A673 (cell line): ENCODE data around the gene WFDC2. TPM values are rescaled to one million over a fixed set of nuclear protein-coding genes. Genes with fewer than 3 reads are reported as not detected.
A peak's percentile ranks its signal among the peaks of the same experiment; 100 is the strongest.

ENCODE experiments used
- BruUV-seq: library from RNA; stranded (reverse); fragments of 400-500 nt; replicated peaks from 2 replicates; lab custom pipeline; 2021; lab: Mats Ljungman, UMichigan
- CTCF ChIA-PET: fragments of 300-600 bp; sonication (Branson Sonifier 250); formaldehyde crosslinking; loops from one replicate; lab custom pipeline; 2022; ENCODE audit warnings: antibody characterized with exemption; lab: Charles Lee
- POLR2A ChIA-PET: fragments of 300-600 bp; sonication (Branson Sonifier 250); formaldehyde crosslinking; loops from one replicate; lab custom pipeline; 2022; ENCODE audit warnings: antibody characterized with exemption; ENCODE audit not compliant: low non-redundant PET; lab: Charles Lee
- DNase-seq: peaks from one replicate; pipeline ENCODE4 v3.0.0-alpha.2; 2015; ENCODE audit warnings: low spot score
- H3K27ac ChIP-seq: fragments of 200-600 bp; sonication (generic); 2 replicates; pipeline ENCODE4 v1.5.1; 2016; ENCODE audit warnings: mixed run types, low read depth, mild to moderate bottlenecking, mixed read lengths, antibody characterized with exemption, low read length; ENCODE audit not compliant: poor library complexity, severe bottlenecking
- H3K27me3 ChIP-seq: fragments of 200-600 bp; sonication (generic); replicated peaks from 2 replicates; pipeline ENCODE4 v1.6.1; 2017; ENCODE audit warnings: mixed run types, low read depth, mild to moderate bottlenecking, mixed read lengths, antibody characterized with exemption, low read length; ENCODE audit not compliant: insufficient read depth, poor library complexity
- H3K36me3 ChIP-seq: fragments of 200-600 bp; sonication (generic); 2 replicates; pipeline ENCODE4 v1.6.1; 2016; ENCODE audit warnings: mixed run types, mild to moderate bottlenecking, mixed read lengths, antibody characterized with exemption, low read length; ENCODE audit not compliant: insufficient read depth, poor library complexity, severe bottlenecking
- H3K4me1 ChIP-seq: fragments of 200-600 bp; sonication (generic); 2 replicates; pipeline ENCODE4 v1.6.1; 2017; ENCODE audit warnings: mixed run types, mild to moderate bottlenecking, mixed read lengths, antibody characterized with exemption, low read length; ENCODE audit not compliant: insufficient read depth, poor library complexity, severe bottlenecking
- H3K4me3 ChIP-seq: fragments of 200-600 bp; sonication (generic); 2 replicates; pipeline ENCODE4 v1.5.1; 2016; ENCODE audit warnings: low read depth, mixed run types, mild to moderate bottlenecking, mixed read lengths, low read length; ENCODE audit not compliant: poor library complexity, severe bottlenecking
- H3K9me3 ChIP-seq: fragments of 200-600 bp; sonication (generic); 2 replicates; pipeline ENCODE4 v1.6.1; 2016; ENCODE audit warnings: mixed run types, low read depth, mild to moderate bottlenecking, mixed read lengths, antibody characterized with exemption, low read length; ENCODE audit not compliant: poor library complexity, severe bottlenecking
- EZH2 ChIP-seq: fragments of 200-600 bp; sonication (generic); IDR thresholded peaks from 2 replicates; pipeline ENCODE4 v1.6.1; 2017; ENCODE audit warnings: borderline replicate concordance, low read depth, mild to moderate bottlenecking, mixed read lengths, antibody characterized with exemption, low read length; ENCODE audit not compliant: poor library complexity, severe bottlenecking
- intact Hi-C: fragments of 100-400 bp; cut with micrococcal nuclease; formaldehyde crosslinking; loops from one replicate; pipeline ENCODE4 v1.10.0; 2022; ENCODE audit not compliant: unreplicated experiment
- total RNA-seq: library from RNA; stranded (reverse); gene quantifications from 2 replicates; pipeline ENCODE4 v1.2.3, GENCODE V29; 2021
- TF ChIP-seq, protein P1 (sequence below): fragments of 300-800, 200-600 bp; sonication (generic); conservative IDR thresholded peaks from 2 replicates; pipeline ENCODE4 v1.5.1; 2017; ENCODE audit warnings: low read depth, mild to moderate bottlenecking, antibody characterized with exemption, low read length, moderate library complexity, mixed read lengths

Gene WFDC2
- total RNA-seq, 1 experiment from 2014 or later = not detected

GRCh38 chr20:45467172-45467571 lies 2.4 kb upstream of the WFDC2 start:
- CTCF ChIA-PET = no interaction called here
- DNase-seq = no peak
- H3K9me3 ChIP-seq = no peaks in the 10 kb centered on the region
- H3K4me1 ChIP-seq = peaks cover 4% of the 10 kb centered on the region
- intact Hi-C loops = no loop called here
- TF ChIP-seq, protein P1, sequence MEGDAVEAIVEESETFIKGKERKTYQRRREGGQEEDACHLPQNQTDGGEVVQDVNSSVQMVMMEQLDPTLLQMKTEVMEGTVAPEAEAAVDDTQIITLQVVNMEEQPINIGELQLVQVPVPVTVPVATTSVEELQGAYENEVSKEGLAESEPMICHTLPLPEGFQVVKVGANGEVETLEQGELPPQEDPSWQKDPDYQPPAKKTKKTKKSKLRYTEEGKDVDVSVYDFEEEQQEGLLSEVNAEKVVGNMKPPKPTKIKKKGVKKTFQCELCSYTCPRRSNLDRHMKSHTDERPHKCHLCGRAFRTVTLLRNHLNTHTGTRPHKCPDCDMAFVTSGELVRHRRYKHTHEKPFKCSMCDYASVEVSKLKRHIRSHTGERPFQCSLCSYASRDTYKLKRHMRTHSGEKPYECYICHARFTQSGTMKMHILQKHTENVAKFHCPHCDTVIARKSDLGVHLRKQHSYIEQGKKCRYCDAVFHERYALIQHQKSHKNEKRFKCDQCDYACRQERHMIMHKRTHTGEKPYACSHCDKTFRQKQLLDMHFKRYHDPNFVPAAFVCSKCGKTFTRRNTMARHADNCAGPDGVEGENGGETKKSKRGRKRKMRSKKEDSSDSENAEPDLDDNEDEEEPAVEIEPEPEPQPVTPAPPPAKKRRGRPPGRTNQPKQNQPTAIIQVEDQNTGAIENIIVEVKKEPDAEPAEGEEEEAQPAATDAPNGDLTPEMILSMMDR = no peak
- TF ChIP-seq EZH2 = no peak
- no peak overlapping the region for H3K4me3 ChIP-seq
- BruUV-seq = no TSS peak
- POLR2A ChIA-PET = no interaction called here
- H3K27me3 ChIP-seq = peaks cover 74% of the 10 kb centered on the region
- H3K36me3 ChIP-seq = no peaks in the 10 kb centered on the region
- H3K27ac ChIP-seq = no peak overlapping the region

DNA sequence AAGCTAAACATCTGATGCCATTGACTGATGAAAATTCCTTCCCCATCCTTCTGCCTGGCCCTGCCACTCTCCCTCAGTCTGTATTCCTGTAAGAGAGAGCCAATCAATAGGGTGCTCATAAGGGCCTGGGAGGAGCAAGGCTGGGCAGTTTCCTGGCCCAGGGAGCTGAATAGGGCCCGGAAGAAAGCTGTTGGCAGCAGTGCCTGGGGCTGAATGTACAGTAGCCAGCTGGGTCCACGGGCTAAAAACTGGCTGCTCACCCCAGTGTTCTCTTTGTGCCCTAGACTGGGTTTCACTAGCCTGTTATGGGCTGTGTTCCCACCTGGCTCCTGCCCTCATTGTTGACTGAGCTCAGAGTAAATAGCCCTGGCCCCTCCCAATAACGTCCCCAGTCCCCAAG lies 1.7 kb upstream of the WFDC2 start:
- no TSS peak for BruUV-seq
- Histone ChIP-seq H3K4me3 (no peak overlapping the region), H3K4me1 (peaks cover 4% of the 10 kb centered on the region), H3K9me3 (no peaks in the 10 kb centered on the region), H3K27me3 (peaks cover 68% of the 10 kb centered on the region), H3K27ac (no peak overlapping the region), H3K36me3 (no peaks in the 10 kb centered on the region)
- intact Hi-C loops = no loop called here
- no peak for DNase-seq
- TF ChIP-seq EZH2 = no peak
- TF ChIP-seq, protein P1 = no peak
- ChIA-PET POLR2A (no interaction called here), CTCF (no interaction called here)

DNA sequence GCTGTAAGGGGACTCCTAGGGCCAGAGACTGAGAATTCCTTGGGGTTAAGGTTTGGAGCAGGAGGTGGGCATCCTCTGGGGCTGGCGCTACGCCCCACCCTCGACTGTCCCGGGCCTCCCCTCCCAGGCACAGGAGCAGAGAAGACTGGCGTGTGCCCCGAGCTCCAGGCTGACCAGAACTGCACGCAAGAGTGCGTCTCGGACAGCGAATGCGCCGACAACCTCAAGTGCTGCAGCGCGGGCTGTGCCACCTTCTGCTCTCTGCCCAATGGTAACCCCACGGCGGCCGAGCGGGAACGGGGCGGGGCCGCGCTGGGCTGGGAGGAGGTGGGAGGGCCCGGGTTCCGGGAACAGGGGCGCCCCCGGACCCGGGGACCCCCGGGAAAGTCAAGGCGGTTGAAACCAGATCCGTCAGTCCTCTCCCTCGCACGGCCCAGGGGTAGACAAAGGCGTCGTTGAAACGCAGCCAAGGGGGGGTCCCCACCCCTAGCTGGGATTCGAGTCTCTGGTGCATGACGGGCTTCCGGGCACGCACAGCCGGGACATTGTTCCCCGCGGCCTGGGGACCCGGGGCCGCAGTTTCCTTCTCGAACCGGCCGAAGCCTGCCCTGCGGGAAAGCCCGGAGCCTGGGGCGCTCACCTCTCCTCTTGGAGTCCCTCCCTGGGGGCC lies 844 bp downstream of the WFDC2 start:
- no peak overlapping the region for H3K27ac ChIP-seq
- BruUV-seq = no TSS peak
- no peak for DNase-seq
- H3K36me3 ChIP-seq = no peaks in the 10 kb centered on the region
- peaks cover 4% of the 10 kb centered on the region for H3K4me1 ChIP-seq
- peaks cover 44% of the 10 kb centered on the region for H3K27me3 ChIP-seq
- peak overlapping the region; percentile 38 for H3K4me3 ChIP-seq
- no peaks in the 10 kb centered on the region for H3K9me3 ChIP-seq
- ChIA-PET POLR2A (interaction anchor here (0.8 kb wide), 1 partner anchor 159 kb away, joined by 3 read pairs; the partner anchor contains the start of gene WFDC10A), CTCF (interaction anchor here (0.7 kb wide), 1 partner anchor 31 kb away, joined by 3 read pairs; no protein-coding TSS in a partner anchor)
- intact Hi-C loops = no loop called here
- TF ChIP-seq, protein P1 = no peak
- no peak for TF ChIP-seq EZH2
